SKM-1 (cell line): ENCODE results near the gene LKAAEAR1.
"Not testable (repeated sequence)": the region's sequence is repeated elsewhere in the genome, so short reads cannot be mapped to it uniquely, and the experiment has no call there.

Source experiments
- DNase-seq: peaks from one replicate; lab custom pipeline; 2025; ENCODE audit not compliant: unreplicated experiment; lab: John Stamatoyannopoulos, UW

LKAAEAR1 gene

GRCh38 chr20:64099086-64099786 lies 15.0 kb upstream of the LKAAEAR1 start:
- DNase-seq: no peak

GRCh38 chr20:64098471-64099013 lies 14.3 kb upstream of the LKAAEAR1 start:
- DNase-seq: no peak

- DNase-seq: no peak
Measured at GRCh38 chr20:64096535-64096934, 12.3 kb upstream of the LKAAEAR1 start.

GRCh38 chr20:64095927-64096326 lies 11.7 kb upstream of the LKAAEAR1 start:
- DNase-seq: no peak

- DNase-seq: no peak
Measured at GRCh38 chr20:64095455-64095854, 11.3 kb upstream of the LKAAEAR1 start.

- DNase-seq: no peak
Measured at GRCh38 chr20:64093013-64093503, 8.9 kb upstream of the LKAAEAR1 start.

- DNase-seq: no peak
Measured at GRCh38 chr20:64092258-64093012, 8.2 kb upstream of the LKAAEAR1 start.

- DNase-seq: no peak
Measured at GRCh38 chr20:64091770-64092169, 7.6 kb upstream of the LKAAEAR1 start.

GRCh38 chr20:64091340-64091739 lies 7.1 kb upstream of the LKAAEAR1 start:
- DNase-seq: no peak

GRCh38 chr20:64090165-64090564 lies 6.0 kb upstream of the LKAAEAR1 start:
- DNase-seq: no peak

GRCh38 chr20:64088586-64088985 lies 4.4 kb upstream of the LKAAEAR1 start:
- not testable (repeated sequence) for DNase-seq

- DNase-seq: not testable (repeated sequence)
Measured at GRCh38 chr20:64087226-64087825, 3.1 kb upstream of the LKAAEAR1 start.

- no peak for DNase-seq
Measured at GRCh38 chr20:64086801-64087200, 2.6 kb upstream of the LKAAEAR1 start.

- DNase-seq: no peak
Measured at GRCh38 chr20:64084685-64085152, 521 bp upstream of the LKAAEAR1 start.

GRCh38 chr20:64083378-64083803 lies 807 bp downstream of the LKAAEAR1 start:
- peak; percentile 60 for DNase-seq

- DNase-seq: no peak
Measured at GRCh38 chr20:64082820-64083377, 1.3 kb downstream of the LKAAEAR1 start.

- no peak for DNase-seq
Measured at GRCh38 chr20:64082126-64082731, 2.0 kb downstream of the LKAAEAR1 start.

- DNase-seq: no peak
Measured at GRCh38 chr20:64081624-64081964, 2.6 kb downstream of the LKAAEAR1 start.

GRCh38 chr20:64080813-64081623 lies 3.2 kb downstream of the LKAAEAR1 start:
- DNase-seq: no peak
